Epithelial cell of esophagus (primary cell): ENCODE results near the gene LCOR.

Experiments
- DNase-seq: peaks from one replicate; pipeline ENCODE4 v3.0.0; 2010; ENCODE audit warnings: low read depth
- H3K4me3 ChIP-seq: 2 replicates; pipeline ENCODE4 v1.5.1; 2011; ENCODE audit warnings: mild to moderate bottlenecking, low read length, control low read depth
- CTCF ChIP-seq: IDR thresholded peaks from 2 replicates; pipeline ENCODE4 v1.5.1; 2011; ENCODE audit warnings: low read depth, mild to moderate bottlenecking, low read length, control low read depth, inconsistent platforms; ENCODE audit not compliant: insufficient read depth; ENCODE audit errors: missing control alignments

The LCOR gene

GRCh38 chr10:97034301-97034700 lies 202.2 kb downstream of the LCOR start:
- DNase-seq, result no peak
- no peak overlapping the region for H3K4me3 ChIP-seq
- no peak for TF ChIP-seq CTCF

- no peak for TF ChIP-seq CTCF
- DNase-seq, result no peak
- no peak overlapping the region for H3K4me3 ChIP-seq
Measured at GRCh38 chr10:97034958-97035769, 203.1 kb downstream of the LCOR start.

GRCh38 chr10:97037365-97038361 lies 205.6 kb downstream of the LCOR start:
- peak; percentile 81 for DNase-seq
- H3K4me3 ChIP-seq, result peak overlapping the region; percentile 43
- TF ChIP-seq CTCF, result peak; percentile 85

- no peak overlapping the region for H3K4me3 ChIP-seq
- TF ChIP-seq CTCF, result no peak
Measured at GRCh38 chr10:97038688-97039087, 206.6 kb downstream of the LCOR start.

GRCh38 chr10:97039538-97040247 lies 207.6 kb downstream of the LCOR start:
- no peak for DNase-seq
- no peak for TF ChIP-seq CTCF
- H3K4me3 ChIP-seq, result no peak overlapping the region

More at GRCh38 chr10:97038688-97039087, 206.6 kb downstream of the LCOR start:
- DNase-seq, result no peak

- TF ChIP-seq CTCF, result no peak
Measured at GRCh38 chr10:97040248-97040584, 208.1 kb downstream of the LCOR start.

More at GRCh38 chr10:97040248-97040584, 208.1 kb downstream of the LCOR start:
- H3K4me3 ChIP-seq, result no peak overlapping the region
- DNase-seq, result no peak
